ENCODE data around the gene PTPRC. TPM values are rescaled to one million over a fixed set of nuclear protein-coding genes. Genes with fewer than 3 reads are reported as not detected.

PTPRC gene
- total RNA-seq, 2 experiments from 2014 or later: 177 to 241 TPM

GRCh38 chr1:198641966-198642668 is 3.3 kb downstream of the PTPRC start:
- no TSS peak for BruUV-seq (replicated peaks)

GRCh38 chr1:198642983-198643382 is 4.1 kb downstream of the PTPRC start:
- intact Hi-C loops (cut with micrococcal nuclease; ENCODE audit: unreplicated experiment): no loop called here
- peaks cover 99% of the 10 kb centered on the region for H3K79me2 ChIP-seq (ENCODE audit: insufficient read depth, low read depth, low read length)
- ChIA-PET CTCF (ENCODE audit: unreplicated experiment) (no interaction called here), POLR2A (interaction anchor here (0.7 to 1.7 kb wide), 6 partner anchors 8 to 1542 kb away, joined by 3 to 11 read pairs (median 7); no protein-coding TSS in a partner anchor)
- no peak overlapping the region for H2AFZ ChIP-seq (ENCODE audit: low read length)
- TF ChIP-seq CTCF (conservative IDR thresholded peaks at IDR 0.05; ENCODE audit: low read length) (no peak), EZH2phosphoT487 (IDR thresholded peaks at IDR 0.05; ENCODE audit: borderline replicate concordance, low read depth, low read length) (no peak)
- no peaks in the 10 kb centered on the region for H3K9me2 ChIP-seq (ENCODE audit: insufficient read depth, low read length)
- peaks cover 65% of the 10 kb centered on the region for H3K4me1 ChIP-seq (ENCODE audit: insufficient read depth, low read length, poor library complexity, severe bottlenecking)
- no peaks in the 10 kb centered on the region for H4K20me1 ChIP-seq (ENCODE audit: insufficient read depth, low read length)
- H3K27ac ChIP-seq (ENCODE audit: low read depth, low read length, poor library complexity, severe bottlenecking): peak overlapping the region; percentile 96
- peaks cover 28% of the 10 kb centered on the region for H3K9me3 ChIP-seq (ENCODE audit: low read length)
- peak overlapping the region; percentile 96 for H3K4me2 ChIP-seq (ENCODE audit: low read length)
- H3K36me3 ChIP-seq (ENCODE audit: insufficient read depth, low read length): peaks cover 72% of the 10 kb centered on the region
- no peak for DNase-seq (ENCODE audit: low spot score)
- H3K4me3 ChIP-seq (ENCODE audit: low read depth, low read length, poor library complexity, severe bottlenecking): peak overlapping the region; percentile 87
- no TSS peak for BruUV-seq (replicated peaks)

More at GRCh38 chr1:198641966-198642668, 3.3 kb downstream of the PTPRC start:
- H3K9me3 ChIP-seq (ENCODE audit: low read length): peaks cover 22% of the 10 kb centered on the region
- no peaks in the 10 kb centered on the region for H4K20me1 ChIP-seq (ENCODE audit: insufficient read depth, low read length)
- DNase-seq (ENCODE audit: low spot score): no peak
- H3K4me2 ChIP-seq (ENCODE audit: low read length): peak overlapping the region; percentile 96
- intact Hi-C loops (cut with micrococcal nuclease; ENCODE audit: unreplicated experiment): no loop called here
- POLR2A ChIA-PET: interaction anchor here (0.7 to 1.7 kb wide), 6 partner anchors 9 to 1541 kb away, joined by 3 to 11 read pairs (median 7); no protein-coding TSS in a partner anchor
- peaks cover 66% of the 10 kb centered on the region for H3K4me1 ChIP-seq (ENCODE audit: insufficient read depth, low read length, poor library complexity, severe bottlenecking)
- no peak overlapping the region for H2AFZ ChIP-seq (ENCODE audit: low read length)
- TF ChIP-seq EZH2phosphoT487 (IDR thresholded peaks at IDR 0.05; ENCODE audit: borderline replicate concordance, low read depth, low read length) (no peak), CTCF (conservative IDR thresholded peaks at IDR 0.05; ENCODE audit: low read length) (no peak)
- peaks cover 90% of the 10 kb centered on the region for H3K79me2 ChIP-seq (ENCODE audit: insufficient read depth, low read depth, low read length)
- no peaks in the 10 kb centered on the region for H3K9me2 ChIP-seq (ENCODE audit: insufficient read depth, low read length)
- H3K27ac ChIP-seq (ENCODE audit: low read depth, low read length, poor library complexity, severe bottlenecking): peak overlapping the region; percentile 96
- peaks cover 64% of the 10 kb centered on the region for H3K36me3 ChIP-seq (ENCODE audit: insufficient read depth, low read length)
- CTCF ChIA-PET (ENCODE audit: unreplicated experiment): no interaction called here
- H3K4me3 ChIP-seq (ENCODE audit: low read depth, low read length, poor library complexity, severe bottlenecking): peak overlapping the region; percentile 87

GRCh38 chr1:198643808-198644207 is 5.0 kb downstream of the PTPRC start:
- no peak overlapping the region for H2AFZ ChIP-seq (ENCODE audit: low read length)
- peak overlapping the region; percentile 96 for H3K27ac ChIP-seq (ENCODE audit: low read depth, low read length, poor library complexity, severe bottlenecking)
- H3K9me3 ChIP-seq (ENCODE audit: low read length): peaks cover 36% of the 10 kb centered on the region
- no peaks in the 10 kb centered on the region for H4K20me1 ChIP-seq (ENCODE audit: insufficient read depth, low read length)
- peaks cover 65% of the 10 kb centered on the region for H3K4me1 ChIP-seq (ENCODE audit: insufficient read depth, low read length, poor library complexity, severe bottlenecking)
- H3K79me2 ChIP-seq (ENCODE audit: insufficient read depth, low read depth, low read length): peaks cover 100% of the 10 kb centered on the region
- POLR2A ChIA-PET: interaction anchor here (0.6 to 3.4 kb wide), 5 partner anchors 20 to 49 kb away, joined by 3 to 28 read pairs (median 4); no protein-coding TSS in a partner anchor
- no peaks in the 10 kb centered on the region for H3K9me2 ChIP-seq (ENCODE audit: insufficient read depth, low read length)
- intact Hi-C loops (cut with micrococcal nuclease; ENCODE audit: unreplicated experiment): no loop called here
- CTCF ChIA-PET (ENCODE audit: unreplicated experiment): no interaction called here
- TF ChIP-seq EZH2phosphoT487 (IDR thresholded peaks at IDR 0.05; ENCODE audit: borderline replicate concordance, low read depth, low read length) (no peak), CTCF (conservative IDR thresholded peaks at IDR 0.05; ENCODE audit: low read length) (no peak)
- peaks cover 80% of the 10 kb centered on the region for H3K36me3 ChIP-seq (ENCODE audit: insufficient read depth, low read length)
- peak overlapping the region; percentile 87 for H3K4me3 ChIP-seq (ENCODE audit: low read depth, low read length, poor library complexity, severe bottlenecking)
- no peak for DNase-seq (ENCODE audit: low spot score)
- peak overlapping the region; percentile 96 for H3K4me2 ChIP-seq (ENCODE audit: low read length)
- BruUV-seq (replicated peaks): no TSS peak

Measured in OCI-LY7 (cell line).